A673 (cell line): ENCODE measurements around the gene TTC1.

Source experiments
- EZH2 ChIP-seq: fragments of 200-600 bp; sonication (generic); IDR thresholded peaks from 2 replicates; pipeline ENCODE4 v1.6.1; 2017; ENCODE audit warnings: borderline replicate concordance, low read depth, mild to moderate bottlenecking, mixed read lengths, antibody characterized with exemption, low read length; ENCODE audit not compliant: poor library complexity, severe bottlenecking
- TF ChIP-seq, protein P1 (sequence below): fragments of 300-800, 200-600 bp; sonication (generic); conservative IDR thresholded peaks from 2 replicates; pipeline ENCODE4 v1.5.1; 2017; ENCODE audit warnings: low read depth, mild to moderate bottlenecking, antibody characterized with exemption, low read length, moderate library complexity, mixed read lengths

DNA sequence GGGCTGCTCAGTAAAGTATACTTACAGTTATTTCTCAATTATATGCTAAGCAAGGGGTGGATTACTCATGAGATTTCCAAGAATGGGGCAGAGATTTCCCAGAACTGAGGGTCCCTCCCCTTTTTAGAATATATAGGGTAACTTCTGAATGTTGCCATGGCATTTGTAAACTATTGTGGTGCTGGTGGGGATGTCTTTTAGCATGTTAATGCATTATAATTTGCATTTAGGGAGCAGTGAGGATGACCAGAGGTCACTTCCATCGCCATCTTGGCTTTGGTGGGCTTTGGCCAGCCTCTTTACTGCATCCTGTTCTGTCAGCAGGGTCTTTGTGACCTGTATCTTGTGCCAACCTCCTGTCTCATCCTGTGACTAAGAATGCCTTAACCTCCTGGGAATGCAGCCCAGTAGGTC lies 35.5 kb downstream of the TTC1 start:
- TF ChIP-seq, protein P1, sequence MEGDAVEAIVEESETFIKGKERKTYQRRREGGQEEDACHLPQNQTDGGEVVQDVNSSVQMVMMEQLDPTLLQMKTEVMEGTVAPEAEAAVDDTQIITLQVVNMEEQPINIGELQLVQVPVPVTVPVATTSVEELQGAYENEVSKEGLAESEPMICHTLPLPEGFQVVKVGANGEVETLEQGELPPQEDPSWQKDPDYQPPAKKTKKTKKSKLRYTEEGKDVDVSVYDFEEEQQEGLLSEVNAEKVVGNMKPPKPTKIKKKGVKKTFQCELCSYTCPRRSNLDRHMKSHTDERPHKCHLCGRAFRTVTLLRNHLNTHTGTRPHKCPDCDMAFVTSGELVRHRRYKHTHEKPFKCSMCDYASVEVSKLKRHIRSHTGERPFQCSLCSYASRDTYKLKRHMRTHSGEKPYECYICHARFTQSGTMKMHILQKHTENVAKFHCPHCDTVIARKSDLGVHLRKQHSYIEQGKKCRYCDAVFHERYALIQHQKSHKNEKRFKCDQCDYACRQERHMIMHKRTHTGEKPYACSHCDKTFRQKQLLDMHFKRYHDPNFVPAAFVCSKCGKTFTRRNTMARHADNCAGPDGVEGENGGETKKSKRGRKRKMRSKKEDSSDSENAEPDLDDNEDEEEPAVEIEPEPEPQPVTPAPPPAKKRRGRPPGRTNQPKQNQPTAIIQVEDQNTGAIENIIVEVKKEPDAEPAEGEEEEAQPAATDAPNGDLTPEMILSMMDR = no peak
- TF ChIP-seq EZH2 = no peak
